Activated T-cell treated with anti-CD3 and anti-CD28 coated beads for 4 hours (primary cell): ENCODE results near the gene SHISA9.

ENCODE experiments used
- DNase-seq: peaks from one replicate; pipeline ENCODE4 v3.0.0-alpha.2; 2020

SHISA9 gene

DNA sequence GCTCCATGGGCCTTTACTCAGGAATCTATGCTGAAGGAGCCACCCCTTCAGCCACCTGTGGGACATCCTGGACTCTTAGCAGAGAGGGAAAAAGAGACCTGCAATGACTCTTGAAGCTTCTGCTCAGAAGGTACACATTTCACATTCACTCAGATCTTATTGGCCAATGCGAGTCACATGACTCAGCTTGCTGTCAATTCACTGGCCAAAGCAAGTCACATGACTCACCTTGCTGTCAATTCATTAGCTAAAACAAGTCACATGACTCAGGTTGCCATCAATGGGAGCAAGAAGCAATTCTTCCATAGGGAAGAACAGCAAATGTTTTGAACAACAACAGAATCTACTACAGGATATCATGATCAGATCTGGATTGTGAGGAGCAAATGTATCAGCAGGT is 233.4 kb downstream of the SHISA9 start:
- no peak for DNase-seq

- no peak for DNase-seq
These were observed 235.5 kb downstream of the SHISA9 start for GRCh38 chr16:13136901-13137300.

DNA sequence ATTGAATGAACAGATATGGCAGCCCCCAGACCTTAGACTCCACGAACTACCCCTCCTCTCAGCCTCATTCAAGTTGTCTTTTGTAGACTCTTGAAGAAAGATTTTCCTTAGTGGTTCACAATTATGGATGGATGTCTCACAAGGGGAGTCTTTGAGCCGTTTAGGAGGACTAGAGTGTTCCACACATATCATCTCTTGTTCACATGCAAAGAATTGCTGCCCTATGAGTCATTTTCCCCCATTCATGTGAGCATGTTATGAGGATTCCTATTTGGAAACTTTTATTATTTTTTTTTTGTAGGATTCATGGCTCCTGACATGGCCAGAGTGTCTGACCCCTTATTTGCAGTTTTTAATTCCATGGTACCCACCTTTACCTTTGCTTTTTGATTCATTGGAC is 237.1 kb downstream of the SHISA9 start:
- no peak for DNase-seq

DNA sequence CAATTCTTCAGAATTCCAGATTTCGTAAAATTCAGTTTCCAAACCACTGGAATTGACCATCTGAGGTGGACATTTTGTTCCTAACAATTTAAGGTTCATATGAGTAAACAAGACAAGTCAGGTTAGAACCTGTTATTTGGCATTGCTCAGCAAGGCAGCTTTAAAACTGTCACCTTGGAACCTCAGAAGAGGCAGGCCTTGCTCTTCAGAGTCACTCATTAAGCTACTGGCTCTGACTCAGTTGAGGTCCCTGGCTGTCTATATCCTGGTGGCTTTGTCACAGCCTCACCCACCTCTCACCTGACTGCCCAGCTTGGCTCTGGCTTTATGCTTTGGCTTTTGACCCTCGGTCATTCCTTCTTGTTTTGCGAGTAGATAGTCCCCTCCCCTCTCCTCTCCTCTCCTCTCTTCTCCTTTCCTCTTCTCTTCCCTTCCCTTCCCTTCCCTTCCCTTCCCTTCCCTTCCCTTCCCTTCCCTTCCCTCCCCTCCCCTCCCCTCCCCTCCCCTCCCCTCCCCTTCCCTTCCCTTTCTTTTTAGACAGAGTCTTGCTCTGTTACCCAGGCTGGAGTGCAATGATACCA is 238.4 kb downstream of the SHISA9 start:
- DNase-seq: no peak

- no peak for DNase-seq
These were observed 242.2 kb downstream of the SHISA9 start for GRCh38 chr16:13143551-13143950.

- DNase-seq: no peak
These were observed 245.4 kb downstream of the SHISA9 start for GRCh38 chr16:13146829-13147228.

- DNase-seq: no peak
These were observed 246.9 kb downstream of the SHISA9 start for GRCh38 chr16:13148294-13148693.

- no peak for DNase-seq
These were observed 247.4 kb downstream of the SHISA9 start for GRCh38 chr16:13148836-13149235.

DNA sequence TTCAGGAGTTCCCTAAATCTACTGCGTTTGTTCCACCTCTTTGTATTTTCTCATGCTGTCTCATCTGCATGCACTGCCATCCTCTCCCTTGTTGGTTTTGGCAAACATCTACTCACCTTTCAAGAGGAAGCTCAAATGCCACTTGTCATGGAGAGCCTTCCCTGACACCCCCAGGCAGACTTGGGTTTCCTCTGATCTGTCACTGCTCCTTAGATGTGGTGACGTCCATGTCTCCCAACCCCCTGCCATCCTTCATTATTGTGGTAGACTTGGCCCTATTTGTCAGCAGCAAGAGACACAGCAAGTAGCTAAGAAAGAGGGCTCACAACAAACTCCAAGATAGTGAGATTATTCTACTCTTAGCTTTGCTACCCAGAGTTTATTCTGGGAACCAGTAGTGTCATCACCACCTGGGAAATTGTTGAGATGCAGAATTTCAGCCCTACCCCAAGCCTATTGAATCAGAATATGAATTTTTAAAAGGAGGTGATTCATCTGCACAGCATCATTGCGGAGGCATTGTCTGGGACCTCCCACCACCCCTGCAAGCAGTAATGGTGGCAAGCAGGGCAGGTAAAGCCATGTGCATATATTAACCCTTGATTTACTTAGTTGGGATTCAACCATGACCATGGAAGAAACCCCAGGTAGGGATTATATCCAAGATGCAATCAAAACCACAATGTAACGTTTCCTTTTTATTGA is 248.9 kb downstream of the SHISA9 start:
- no peak for DNase-seq

- no peak for DNase-seq
These were observed 252.3 kb downstream of the SHISA9 start for GRCh38 chr16:13153696-13154095.

GRCh38 chr16:13154799-13155198 is 253.4 kb downstream of the SHISA9 start:
- DNase-seq: no peak

DNA sequence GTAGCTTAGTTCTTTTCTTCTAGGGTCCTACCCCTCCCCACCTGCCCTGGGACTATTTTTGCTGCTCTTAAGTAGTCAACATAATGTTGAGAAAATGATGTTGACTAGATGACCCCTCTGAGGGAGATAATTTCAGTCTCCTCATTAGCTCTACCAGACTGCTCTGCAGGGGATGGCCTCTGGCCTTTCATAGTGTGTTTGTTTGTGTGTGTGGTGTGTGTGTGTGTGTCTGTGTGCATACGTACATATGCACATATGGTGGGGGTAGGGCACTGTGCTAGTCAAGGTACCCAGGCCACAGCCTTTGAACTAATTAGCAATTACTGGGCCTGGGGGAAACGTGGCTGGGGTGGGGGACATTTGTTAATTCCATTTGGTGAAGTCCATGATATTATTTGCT is 254.0 kb downstream of the SHISA9 start:
- DNase-seq: no peak

- no peak for DNase-seq
These were observed 254.4 kb downstream of the SHISA9 start for GRCh38 chr16:13155780-13156179.

DNA sequence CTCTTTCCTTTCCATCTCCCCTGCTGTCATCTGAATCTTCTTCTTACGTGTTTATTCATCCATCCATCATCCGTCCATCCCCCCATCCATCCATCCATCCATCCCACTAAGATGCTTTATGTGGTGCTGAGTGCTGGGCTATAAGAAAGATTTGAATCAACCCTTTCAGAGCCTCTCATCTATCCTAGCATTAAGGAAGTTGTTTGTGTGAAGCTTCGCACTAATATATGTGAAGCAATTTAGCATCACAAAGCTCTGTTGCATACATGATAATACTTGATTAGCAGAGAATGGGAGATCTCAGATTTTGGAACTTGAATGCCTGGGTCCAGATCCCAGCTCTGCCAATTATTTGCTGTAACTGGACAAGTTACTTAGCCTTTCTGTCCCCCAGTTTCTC is 255.7 kb downstream of the SHISA9 start:
- no peak for DNase-seq

DNA sequence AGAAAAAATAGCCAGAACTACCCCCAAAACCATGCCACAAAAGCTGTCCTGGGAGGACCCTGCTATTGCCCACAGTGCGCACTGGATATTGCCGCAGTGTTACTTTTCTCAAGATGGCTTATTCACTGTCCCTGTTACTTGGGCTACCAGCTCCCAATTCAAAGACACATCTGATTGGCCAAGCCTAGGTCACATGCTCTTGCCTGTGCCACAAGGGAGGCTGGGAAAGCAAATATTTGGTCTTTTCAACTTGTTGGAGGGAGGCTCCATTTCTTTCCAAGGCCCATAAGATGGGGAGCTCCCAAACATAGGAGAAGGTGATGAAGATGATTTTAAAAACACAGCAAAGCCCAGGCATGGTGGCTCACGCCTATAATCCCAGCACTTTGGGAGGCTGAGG is 257.0 kb downstream of the SHISA9 start:
- no peak for DNase-seq

- no peak for DNase-seq
These were observed 263.6 kb downstream of the SHISA9 start for GRCh38 chr16:13165024-13165423.

DNA sequence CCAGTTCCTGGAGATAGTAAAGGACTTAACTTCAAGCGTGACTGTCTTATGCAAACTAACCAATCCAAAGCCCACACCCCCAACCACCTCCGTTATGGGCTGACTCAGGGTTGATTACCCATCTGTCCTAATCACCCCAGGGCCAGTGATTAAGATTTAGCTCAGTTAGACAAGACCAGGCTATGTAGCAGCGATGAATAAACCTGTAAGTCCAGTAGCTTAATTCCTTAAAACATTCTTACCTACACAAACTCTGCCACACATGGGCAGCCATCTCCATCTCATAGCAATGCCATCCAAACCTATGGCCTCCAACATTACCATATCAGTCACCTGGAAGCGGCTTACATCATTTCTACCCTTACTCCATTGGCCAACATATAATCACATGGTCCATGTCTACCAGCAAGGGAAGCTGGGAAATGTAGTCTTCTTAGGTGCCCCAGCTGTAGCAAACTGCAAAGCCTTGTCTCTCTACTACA is 266.7 kb downstream of the SHISA9 start:
- DNase-seq: no peak

- DNase-seq: no peak
These were observed 269.9 kb downstream of the SHISA9 start for GRCh38 chr16:13171313-13171712.

DNA sequence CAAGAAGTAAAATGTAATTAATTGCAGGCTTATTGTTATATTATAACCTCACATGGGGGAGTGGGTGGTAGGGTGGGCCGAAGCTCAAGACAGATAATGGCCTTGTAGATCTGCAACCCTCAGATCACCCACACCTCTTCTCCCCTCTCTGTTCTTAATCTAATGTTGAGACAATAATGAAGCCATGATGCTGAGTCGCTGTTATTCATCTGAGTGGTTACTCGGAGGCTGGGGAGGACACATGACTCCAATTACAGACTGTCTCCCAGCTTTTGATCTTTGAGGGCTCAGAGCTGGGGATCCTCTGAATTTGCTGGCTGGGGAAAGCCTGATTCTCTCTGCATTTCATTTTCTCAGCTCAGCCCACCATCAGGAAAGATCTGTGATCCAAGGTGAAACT is 275.3 kb downstream of the SHISA9 start:
- DNase-seq: no peak

- no peak for DNase-seq
These were observed 276.9 kb downstream of the SHISA9 start for GRCh38 chr16:13178318-13178717.

- no peak for DNase-seq
These were observed 280.0 kb downstream of the SHISA9 start for GRCh38 chr16:13181432-13181831.

DNA sequence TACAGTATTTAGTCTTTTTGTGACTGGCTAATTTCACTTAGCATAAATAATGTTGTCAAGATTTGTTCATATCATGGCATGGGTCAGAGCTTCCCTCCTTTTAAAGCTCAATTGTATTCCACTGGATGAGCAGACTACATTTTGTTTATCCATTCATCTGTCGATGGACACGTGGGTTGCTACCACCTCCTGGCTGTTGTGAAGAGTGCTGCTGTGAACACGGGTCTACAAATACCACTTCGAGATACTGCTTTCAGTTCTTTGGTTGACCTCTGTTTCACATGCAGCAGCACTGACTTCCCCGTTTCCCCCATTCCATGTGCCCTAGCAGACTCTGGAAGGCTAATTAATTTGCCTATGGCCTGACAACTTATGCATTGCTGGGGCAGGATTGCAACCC is 285.4 kb downstream of the SHISA9 start:
- no peak for DNase-seq

DNA sequence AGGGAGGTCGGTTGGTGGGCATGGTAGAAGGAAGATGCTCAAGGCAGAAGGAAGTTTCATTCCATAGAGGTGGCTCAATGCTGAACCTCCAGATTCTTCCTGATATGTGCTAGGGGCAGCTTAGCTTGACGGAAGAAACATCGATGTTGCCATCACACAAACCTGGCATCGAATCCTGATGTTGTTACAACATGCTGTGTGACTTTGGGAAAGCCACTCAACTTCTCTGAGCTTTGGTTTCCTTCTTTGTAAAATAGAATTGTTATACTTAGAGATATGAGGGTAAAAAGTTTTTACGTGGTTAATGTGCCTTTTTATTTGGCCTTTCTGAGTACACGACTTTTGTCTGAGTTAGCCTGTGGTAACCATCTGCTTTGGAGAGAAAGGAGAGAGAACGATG is 287.9 kb downstream of the SHISA9 start:
- DNase-seq: no peak

DNA sequence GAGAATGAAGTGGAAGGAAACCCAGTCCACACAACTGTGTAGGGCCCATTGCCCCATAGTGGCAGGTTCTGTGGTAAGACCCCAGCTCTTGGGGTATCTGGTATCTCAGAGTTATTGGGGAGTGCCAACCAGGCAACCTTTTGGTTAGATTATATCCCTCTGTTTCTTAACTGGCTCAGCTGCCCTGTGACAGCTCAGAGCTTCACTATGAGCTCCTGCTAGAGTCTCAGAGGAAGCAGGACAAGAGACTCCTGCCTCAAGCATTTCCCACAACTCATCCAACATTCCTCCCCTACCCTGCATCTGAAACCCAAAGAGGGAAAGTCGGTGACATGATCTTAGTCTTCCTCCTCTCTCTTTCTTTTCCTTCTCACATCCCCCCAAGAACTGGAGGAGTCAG is 292.3 kb downstream of the SHISA9 start:
- DNase-seq: no peak

GRCh38 chr16:13194766-13195165 is 293.4 kb downstream of the SHISA9 start:
- no peak for DNase-seq
